GM12878 (cell line): ENCODE measurements around the gene FMNL2.

Source experiments
- ATF3 ChIP-seq: IDR thresholded peaks from 2 replicates; pipeline ENCODE4 v1.6.1; 2011; ENCODE audit warnings: low read depth, mild to moderate bottlenecking, low read length, moderate library complexity, borderline replicate concordance; ENCODE audit errors: extremely low read depth
- BACH1 ChIP-seq: fragments of 450-650 bp; IDR thresholded peaks from 2 replicates; pipeline ENCODE4 v1.6.1; 2017; ENCODE audit warnings: mild to moderate bottlenecking, borderline replicate concordance
- CBFB ChIP-seq: IDR thresholded peaks from 2 replicates; pipeline ENCODE4 v1.6.1; 2016; ENCODE audit warnings: antibody characterized with exemption, low read depth
- CTCF ChIP-seq, 3 experiments: IDR thresholded peaks in 2 of 3; conservative IDR thresholded peaks in 1 of 3; 2 replicates each; pipeline ENCODE4 v1.5.1; 2011; ENCODE audit warnings: low read depth in 3 of 3, low read length in 3 of 3, mild to moderate bottlenecking in 3 of 3, control low read depth in 2 of 3, moderate library complexity in 2 of 3, inconsistent platforms in 1 of 3, mixed read lengths in 1 of 3; ENCODE audit not compliant: control insufficient read depth in 2 of 3, insufficient read depth in 1 of 3; ENCODE audit errors: extremely low read depth in 1 of 3
- POLR2A ChIP-seq: IDR thresholded peaks from 2 replicates; pipeline ENCODE4 v1.6.1; 2011; ENCODE audit warnings: low read depth, mild to moderate bottlenecking, low read length
- POLR2AphosphoS2 ChIP-seq: IDR thresholded peaks from 2 replicates; pipeline ENCODE4 v1.6.1; 2011; ENCODE audit warnings: low read depth, mild to moderate bottlenecking, low read length, improper control_type of control experiment, moderate library complexity
- RAD21 ChIP-seq: IDR thresholded peaks from 2 replicates; pipeline ENCODE4 v1.6.1; 2011; ENCODE audit warnings: mild to moderate bottlenecking, low read depth, low read length, moderate library complexity; ENCODE audit not compliant: insufficient read depth
- REST ChIP-seq: IDR thresholded peaks from 2 replicates; pipeline ENCODE4 v1.6.1; 2012; ENCODE audit warnings: mild to moderate bottlenecking, low read depth, low read length
- SMAD5 ChIP-seq: IDR thresholded peaks from 2 replicates; pipeline ENCODE4 v1.6.1; 2016; ENCODE audit warnings: antibody characterized with exemption, low read depth
- SP1 ChIP-seq: IDR thresholded peaks from one replicate; pipeline ENCODE4 v1.6.1; 2011; ENCODE audit warnings: low read depth, low read length
- ZNF24 ChIP-seq: fragments of 450-650 bp; IDR thresholded peaks from 2 replicates; pipeline ENCODE4 v1.6.1; 2017; ENCODE audit warnings: antibody characterized with exemption, mild to moderate bottlenecking
- ZNF274 ChIP-seq: IDR thresholded peaks from one replicate; pipeline ENCODE4 v1.8.0; 2011; ENCODE audit not compliant: insufficient read length, insufficient read depth

GRCh38 chr2:152415796-152416195 is 80.8 kb downstream of the FMNL2 start:
- TF ChIP-seq SP1, result no peak
- TF ChIP-seq BACH1, result no peak
- TF ChIP-seq POLR2AphosphoS2, result no peak
- TF ChIP-seq CBFB, result no peak
- no peak for TF ChIP-seq SMAD5
- no peak for TF ChIP-seq RAD21
- TF ChIP-seq ATF3, result no peak
- no peak for TF ChIP-seq CTCF (IDR thresholded peaks at IDR 0.05 in 2 of 3, conservative IDR thresholded peaks at IDR 0.05 in 1 of 3; ENCODE audit: control insufficient read depth in 2 of 3, extremely low read depth in 1 of 3, insufficient read depth in 1 of 3, low read depth in 3 of 3, low read length in 3 of 3)
- TF ChIP-seq ZNF274, result no peak
- TF ChIP-seq REST, result no peak
- no peak for TF ChIP-seq ZNF24
- no peak for TF ChIP-seq POLR2A
